Nephron (organoid): ENCODE measurements around the gene SESN3.

Source experiments
- H3K27ac Mint-ChIP-seq, 3 experiments: 2 replicates each; pipeline ENCODE4 v1.8.0; 2020; ENCODE audit warnings: mixed read lengths in 3 of 3, mild to moderate bottlenecking in 2 of 3, moderate library complexity in 1 of 3
- H3K27me3 Mint-ChIP-seq: 2 replicates; pipeline ENCODE4 v1.8.0; 2021; ENCODE audit warnings: low read depth, mild to moderate bottlenecking, moderate library complexity, mixed read lengths
- H3K36me3 Mint-ChIP-seq: 2 replicates; pipeline ENCODE4 v1.8.0; 2020; ENCODE audit warnings: low read depth, mixed read lengths
- H3K4me1 Mint-ChIP-seq: 2 replicates; pipeline ENCODE4 v1.8.0; 2020; ENCODE audit warnings: mixed read lengths
- H3K4me3 Mint-ChIP-seq, 3 experiments: 2 replicates each; pipeline ENCODE4 v1.8.0; 2020; ENCODE audit warnings: mild to moderate bottlenecking in 3 of 3, mixed read lengths in 3 of 3, moderate library complexity in 2 of 3
- H3K9me3 Mint-ChIP-seq: 2 replicates; pipeline ENCODE4 v1.8.0; 2020; ENCODE audit warnings: mixed read lengths
- CTCF ChIP-seq, 3 experiments: fragments of 200-600 bp; sonication (generic); IDR thresholded peaks; one replicate each; pipeline ENCODE4 v1.5.0; 2021; ENCODE audit warnings: antibody characterized with exemption in 3 of 3; ENCODE audit not compliant: unreplicated experiment in 3 of 3

Gene SESN3

DNA sequence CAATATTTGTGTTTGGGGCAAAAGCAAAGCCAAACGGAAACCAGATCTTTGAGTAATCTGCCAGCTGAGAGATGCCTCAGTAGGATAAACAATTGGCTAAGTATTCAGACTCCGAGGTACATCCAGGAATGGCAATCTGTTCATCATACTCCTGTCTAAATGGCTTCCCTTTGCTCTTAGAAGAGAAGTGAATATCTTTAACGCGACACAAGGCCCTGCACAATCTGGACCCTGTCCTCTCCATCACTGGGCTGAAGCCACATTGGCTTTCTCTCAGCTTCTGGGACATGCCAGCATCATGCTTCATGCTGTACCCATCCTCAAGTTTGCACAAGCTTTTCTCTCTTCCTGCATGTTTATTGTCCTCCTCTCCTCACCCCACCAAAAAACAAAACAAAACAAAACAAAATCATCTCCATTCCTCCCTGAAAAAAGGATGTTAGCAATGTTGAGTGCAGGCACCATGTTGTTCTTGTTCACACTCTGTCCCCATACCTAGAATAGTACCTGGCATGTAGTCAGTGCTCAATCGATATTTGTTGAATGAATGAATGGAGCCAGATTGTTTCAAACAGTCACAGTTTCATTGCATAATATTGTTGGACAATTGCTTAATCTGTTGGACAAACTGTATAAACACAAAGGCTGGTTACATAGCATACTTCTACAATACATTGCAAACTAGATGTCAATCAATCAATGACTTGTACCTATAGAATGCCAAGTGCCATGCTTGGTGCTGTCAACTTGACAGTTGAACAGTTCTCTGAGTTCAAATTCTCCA, 38.2 kb upstream of the SESN3 start:
- Mint-ChIP-seq H3K27me3 (no peaks in the 10 kb centered on the region), H3K9me3 (peaks cover 4% of the 10 kb centered on the region), H3K4me3 (no peak overlapping the region), H3K27ac (no peak overlapping the region), H3K4me1 (peaks cover 5% of the 10 kb centered on the region), H3K36me3 (no peaks in the 10 kb centered on the region)
- TF ChIP-seq CTCF (IDR thresholded peaks at IDR 0.05; ENCODE audit: unreplicated experiment in 3 of 3), result no peak

DNA sequence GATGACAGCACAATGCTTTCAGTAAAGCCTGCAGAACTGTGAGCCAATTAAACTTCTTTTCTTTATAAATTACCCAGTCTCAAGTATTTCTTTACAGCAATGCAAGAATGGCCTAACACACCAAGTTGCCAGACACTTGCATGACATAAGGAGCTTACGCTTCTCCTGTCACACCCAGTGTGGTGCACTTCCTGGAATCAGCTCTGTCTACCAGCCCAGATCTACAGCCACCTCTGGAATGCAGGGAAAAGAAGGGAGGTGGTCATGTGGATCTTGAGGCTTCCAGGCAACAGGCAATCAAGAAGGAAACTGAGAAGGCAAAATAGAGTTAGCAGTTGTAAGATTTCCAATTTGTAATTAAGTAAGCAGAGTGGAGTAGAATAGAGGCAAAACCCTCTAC, 37.4 kb upstream of the SESN3 start:
- TF ChIP-seq CTCF (IDR thresholded peaks at IDR 0.05; ENCODE audit: unreplicated experiment in 3 of 3), result no peak
- Mint-ChIP-seq H3K27me3 (no peaks in the 10 kb centered on the region), H3K4me3 (no peak overlapping the region), H3K4me1 (peaks cover 5% of the 10 kb centered on the region), H3K36me3 (no peaks in the 10 kb centered on the region), H3K27ac (peak overlapping the region in 2 of 3 experiments; percentile 23 to 31), H3K9me3 (peaks cover 4% of the 10 kb centered on the region)

GRCh38 chr11:95267601-95268213, 36.7 kb upstream of the SESN3 start:
- no peak for TF ChIP-seq CTCF (IDR thresholded peaks at IDR 0.05; ENCODE audit: unreplicated experiment in 3 of 3)
- peaks cover 5% of the 10 kb centered on the region for H3K4me1 Mint-ChIP-seq
- no peaks in the 10 kb centered on the region for H3K27me3 Mint-ChIP-seq
- H3K9me3 Mint-ChIP-seq, result peaks cover 4% of the 10 kb centered on the region
- H3K27ac Mint-ChIP-seq, result no peak overlapping the region
- no peaks in the 10 kb centered on the region for H3K36me3 Mint-ChIP-seq
- H3K4me3 Mint-ChIP-seq, result no peak overlapping the region

DNA sequence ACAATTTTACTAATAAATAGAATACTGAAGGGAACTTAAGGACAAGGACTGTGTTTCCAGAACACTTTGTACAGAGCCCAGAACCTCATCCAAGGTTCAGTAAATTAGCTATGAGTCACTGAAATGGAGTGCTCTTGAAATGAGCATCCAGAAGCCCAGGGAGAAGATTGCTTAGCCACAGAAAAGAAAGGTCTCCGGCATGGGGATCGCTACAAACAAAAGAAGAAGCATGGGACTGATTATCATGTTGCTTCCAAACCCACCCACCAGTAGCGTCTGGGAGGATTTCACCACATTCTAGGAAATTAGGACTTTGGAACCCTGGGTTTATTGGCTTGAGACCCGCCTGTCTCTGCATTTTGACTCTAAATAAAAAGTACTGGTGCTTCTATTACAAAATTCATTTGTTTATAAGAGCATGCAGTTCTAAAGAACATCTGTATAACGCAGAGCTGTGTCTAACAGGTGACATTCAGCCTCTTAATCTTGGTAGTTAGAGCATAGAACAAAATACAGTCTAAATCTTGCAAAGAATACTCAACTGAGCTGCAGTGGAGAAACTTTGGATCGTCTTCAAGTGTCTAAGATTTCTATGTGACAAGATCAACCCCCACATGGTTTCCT, 35.9 kb upstream of the SESN3 start:
- peaks cover 4% of the 10 kb centered on the region for H3K9me3 Mint-ChIP-seq
- no peak overlapping the region for H3K4me3 Mint-ChIP-seq
- H3K27me3 Mint-ChIP-seq, result no peaks in the 10 kb centered on the region
- no peaks in the 10 kb centered on the region for H3K36me3 Mint-ChIP-seq
- H3K4me1 Mint-ChIP-seq, result peaks cover 5% of the 10 kb centered on the region
- TF ChIP-seq CTCF (IDR thresholded peaks at IDR 0.05; ENCODE audit: unreplicated experiment in 3 of 3), result no peak
- no peak overlapping the region for H3K27ac Mint-ChIP-seq

DNA sequence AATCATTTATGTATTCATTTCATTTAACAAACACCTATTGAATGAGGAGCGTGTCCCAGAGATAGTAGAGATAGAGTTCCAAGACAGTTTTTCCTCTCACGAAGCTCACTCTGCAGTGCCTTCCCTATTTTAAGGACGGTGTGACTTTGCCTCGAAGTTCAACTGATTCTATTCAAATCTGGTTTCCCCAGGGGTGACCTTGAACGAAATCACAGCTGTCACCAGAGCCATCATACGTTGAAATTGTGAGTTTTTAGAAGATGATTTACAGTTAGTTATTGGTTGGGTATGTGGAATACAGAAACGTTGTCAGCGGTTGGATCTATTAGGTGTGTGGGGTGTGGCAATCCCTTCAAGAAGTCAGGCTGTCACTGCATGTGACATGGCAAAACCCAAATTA, 33.9 kb upstream of the SESN3 start:
- H3K27me3 Mint-ChIP-seq, result no peaks in the 10 kb centered on the region
- H3K4me1 Mint-ChIP-seq, result peaks cover 5% of the 10 kb centered on the region
- H3K4me3 Mint-ChIP-seq, result no peak overlapping the region
- TF ChIP-seq CTCF (IDR thresholded peaks at IDR 0.05; ENCODE audit: unreplicated experiment in 3 of 3), result no peak
- no peak overlapping the region for H3K27ac Mint-ChIP-seq
- H3K9me3 Mint-ChIP-seq, result peaks cover 4% of the 10 kb centered on the region
- no peaks in the 10 kb centered on the region for H3K36me3 Mint-ChIP-seq
